Stimulated activated CD8-positive, alpha-beta memory T cell treated with anti-CD3 and anti-CD28 coated beads, Interleukin-4, amount 100 ng/mL, for 24 hours (primary cell): ENCODE data around the gene ZNF280C.
"Not testable (repeated sequence)": the region's sequence is repeated elsewhere in the genome, so short reads cannot be mapped to it uniquely, and the experiment has no call there.

Experiments
- DNase-seq: peaks from one replicate; pipeline ENCODE4 v3.0.0-alpha.2; 2020; ENCODE audit warnings: low read depth

The ZNF280C gene

GRCh38 chrX:130268449-130269170 is at the start of gene ZNF280C:
Gene ZNF280C (minus strand): TSS chrX:130268899. CDS start chrX:130260449, 8,450 bp downstream.
- peak; percentile 84 for DNase-seq

GRCh38 chrX:130304587-130305368 is 36.1 kb upstream of the ZNF280C start:
- DNase-seq = no peak

- no peak for DNase-seq
These were observed 33.3 kb upstream of the ZNF280C start for GRCh38 chrX:130301977-130302376.

GRCh38 chrX:130301405-130301804 is 32.7 kb upstream of the ZNF280C start:
- no peak for DNase-seq

- no peak for DNase-seq
These were observed 31.2 kb upstream of the ZNF280C start for GRCh38 chrX:130300010-130300282.

- DNase-seq = no peak
These were observed 30.7 kb upstream of the ZNF280C start for GRCh38 chrX:130299279-130300009.

GRCh38 chrX:130296743-130297142 is 28.0 kb upstream of the ZNF280C start:
- no peak for DNase-seq

GRCh38 chrX:130296297-130296678 is 27.6 kb upstream of the ZNF280C start:
- no peak for DNase-seq

GRCh38 chrX:130295519-130296296 is 27.0 kb upstream of the ZNF280C start:
- no peak for DNase-seq

GRCh38 chrX:130287071-130287770 is 18.5 kb upstream of the ZNF280C start:
- no peak for DNase-seq

GRCh38 chrX:130285710-130286109 is 17.0 kb upstream of the ZNF280C start:
- DNase-seq = no peak

- no peak for DNase-seq
These were observed 16.4 kb upstream of the ZNF280C start for GRCh38 chrX:130285069-130285620.

- no peak for DNase-seq
These were observed 13.5 kb upstream of the ZNF280C start for GRCh38 chrX:130282151-130282550.

- DNase-seq = no peak
These were observed 12.2 kb upstream of the ZNF280C start for GRCh38 chrX:130280901-130281300.

GRCh38 chrX:130272253-130272652 is 3.6 kb upstream of the ZNF280C start:
- not testable (repeated sequence) for DNase-seq

- not testable (repeated sequence) for DNase-seq
These were observed 692 bp upstream of the ZNF280C start for GRCh38 chrX:130269391-130269790.

GRCh38 chrX:130267956-130268448 is 697 bp downstream of the ZNF280C start:
- no peak for DNase-seq

GRCh38 chrX:130264573-130264972 is 4.1 kb downstream of the ZNF280C start:
- no peak for DNase-seq

- DNase-seq = no peak
These were observed 5.7 kb downstream of the ZNF280C start for GRCh38 chrX:130263016-130263415.

- no peak for DNase-seq
These were observed 6.5 kb downstream of the ZNF280C start for GRCh38 chrX:130262231-130262630.

GRCh38 chrX:130261296-130261893 is 7.3 kb downstream of the ZNF280C start:
- no peak for DNase-seq
